DOHH2 (cell line): ENCODE data around the gene SLC6A20.

Experiments
- H3F3A ChIP-seq: fragments of 200-600 bp; sonication (generic), shearing (Covaris generic); 2 replicates; pipeline ENCODE4 v1.6.0; 2016; ENCODE audit warnings: antibody characterized with exemption, mild to moderate bottlenecking; ENCODE audit not compliant: control insufficient read depth, insufficient read depth
- H3K27ac ChIP-seq: fragments of 200-600 bp; sonication (generic); 2 replicates; pipeline ENCODE4 v1.5.1; 2014; ENCODE audit warnings: low read depth, mild to moderate bottlenecking, low read length, moderate library complexity
- H3K27me3 ChIP-seq: fragments of 200-600 bp; sonication (generic); 2 replicates; pipeline ENCODE4 v1.6.1; 2014; ENCODE audit warnings: mild to moderate bottlenecking, low read length, mixed read lengths; ENCODE audit not compliant: control insufficient read depth
- H3K36me3 ChIP-seq: fragments of 200-600 bp; sonication (generic); 2 replicates; pipeline ENCODE4 v1.6.1; 2014; ENCODE audit warnings: mild to moderate bottlenecking, low read length, moderate library complexity, mixed read lengths; ENCODE audit not compliant: control insufficient read depth
- H3K4me1 ChIP-seq: fragments of 200-600 bp; sonication (generic); 2 replicates; pipeline ENCODE4 v1.6.1; 2014; ENCODE audit warnings: mild to moderate bottlenecking, low read length, mixed read lengths; ENCODE audit not compliant: control insufficient read depth
- H3K4me2 ChIP-seq: fragments of 200-600 bp; sonication (generic); 2 replicates; pipeline ENCODE4 v1.6.0; 2014; ENCODE audit warnings: mild to moderate bottlenecking, low read length, moderate library complexity
- H3K4me3 ChIP-seq: fragments of 200-600 bp; sonication (generic); 2 replicates; pipeline ENCODE4 v1.5.1; 2014; ENCODE audit warnings: mild to moderate bottlenecking, low read length, mixed read lengths
- H3K79me2 ChIP-seq: fragments of 200-600 bp; sonication (generic); 2 replicates; pipeline ENCODE4 v1.6.1; 2014; ENCODE audit warnings: mild to moderate bottlenecking, low read length, mixed read lengths; ENCODE audit not compliant: control insufficient read depth
- H3K9me2 ChIP-seq: fragments of 200-600 bp; sonication (generic); replicated peaks from 2 replicates; pipeline ENCODE4 v1.6.1; 2014; ENCODE audit warnings: mild to moderate bottlenecking, low read length, mixed read lengths; ENCODE audit not compliant: control insufficient read depth
- H3K9me3 ChIP-seq: fragments of 200-600 bp; sonication (generic); 2 replicates; pipeline ENCODE4 v1.6.1; 2014; ENCODE audit warnings: antibody characterized with exemption, low read length, mixed read lengths; ENCODE audit not compliant: control insufficient read depth, insufficient read depth
- H4K20me1 ChIP-seq: fragments of 200-600 bp; sonication (generic); 2 replicates; pipeline ENCODE4 v1.6.0; 2014; ENCODE audit warnings: low read depth, mild to moderate bottlenecking, antibody characterized with exemption, low read length, moderate library complexity; ENCODE audit not compliant: control insufficient read depth, insufficient read depth
- EZH2phosphoT487 ChIP-seq: fragments of 200-600 bp; sonication (generic); IDR thresholded peaks from 2 replicates; pipeline ENCODE4 v1.6.1; 2017; ENCODE audit warnings: borderline replicate concordance, mild to moderate bottlenecking, antibody characterized with exemption, low read length, moderate library complexity, mixed read lengths
- TF ChIP-seq, protein P1 (sequence below): fragments of 200-600 bp; sonication (generic); IDR thresholded peaks from one replicate; pipeline ENCODE4 v1.5.1; 2014; ENCODE audit warnings: antibody characterized with exemption, mild to moderate bottlenecking, low read depth, low read length; ENCODE audit not compliant: poor library complexity, severe bottlenecking

The SLC6A20 gene

DNA sequence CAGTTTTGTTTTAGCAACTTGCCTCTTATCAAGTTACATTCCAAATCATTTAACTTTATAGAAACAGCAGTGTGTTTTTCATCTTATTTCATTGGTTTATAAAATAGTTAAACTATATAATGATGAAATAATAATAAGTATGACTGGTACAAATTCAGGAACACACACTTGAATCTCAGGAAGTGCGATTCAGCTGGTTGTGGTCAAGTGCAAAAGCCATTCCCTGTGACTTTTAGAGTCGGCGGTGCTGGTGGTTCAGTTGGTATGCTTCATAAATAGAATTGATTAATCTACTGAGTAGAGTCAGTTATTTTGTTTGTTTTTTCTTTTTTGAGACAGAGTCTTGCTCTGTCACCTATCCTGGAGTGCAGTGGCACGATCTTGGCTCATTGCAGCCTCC, 84.4 kb downstream of the SLC6A20 start:
- Histone ChIP-seq H3F3A (no peaks in the 10 kb centered on the region), H3K27me3 (no peaks in the 10 kb centered on the region), H3K27ac (no peak overlapping the region), H3K9me2 (no peaks in the 10 kb centered on the region), H3K36me3 (peaks cover 53% of the 10 kb centered on the region), H3K79me2 (no peaks in the 10 kb centered on the region), H3K4me2 (no peak overlapping the region), H3K4me1 (no peaks in the 10 kb centered on the region), H4K20me1 (no peaks in the 10 kb centered on the region), H3K9me3 (no peaks in the 10 kb centered on the region), H3K4me3 (no peak overlapping the region)
- TF ChIP-seq EZH2phosphoT487, result no peak
- TF ChIP-seq, protein P1, sequence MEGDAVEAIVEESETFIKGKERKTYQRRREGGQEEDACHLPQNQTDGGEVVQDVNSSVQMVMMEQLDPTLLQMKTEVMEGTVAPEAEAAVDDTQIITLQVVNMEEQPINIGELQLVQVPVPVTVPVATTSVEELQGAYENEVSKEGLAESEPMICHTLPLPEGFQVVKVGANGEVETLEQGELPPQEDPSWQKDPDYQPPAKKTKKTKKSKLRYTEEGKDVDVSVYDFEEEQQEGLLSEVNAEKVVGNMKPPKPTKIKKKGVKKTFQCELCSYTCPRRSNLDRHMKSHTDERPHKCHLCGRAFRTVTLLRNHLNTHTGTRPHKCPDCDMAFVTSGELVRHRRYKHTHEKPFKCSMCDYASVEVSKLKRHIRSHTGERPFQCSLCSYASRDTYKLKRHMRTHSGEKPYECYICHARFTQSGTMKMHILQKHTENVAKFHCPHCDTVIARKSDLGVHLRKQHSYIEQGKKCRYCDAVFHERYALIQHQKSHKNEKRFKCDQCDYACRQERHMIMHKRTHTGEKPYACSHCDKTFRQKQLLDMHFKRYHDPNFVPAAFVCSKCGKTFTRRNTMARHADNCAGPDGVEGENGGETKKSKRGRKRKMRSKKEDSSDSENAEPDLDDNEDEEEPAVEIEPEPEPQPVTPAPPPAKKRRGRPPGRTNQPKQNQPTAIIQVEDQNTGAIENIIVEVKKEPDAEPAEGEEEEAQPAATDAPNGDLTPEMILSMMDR, result no peak

DNA sequence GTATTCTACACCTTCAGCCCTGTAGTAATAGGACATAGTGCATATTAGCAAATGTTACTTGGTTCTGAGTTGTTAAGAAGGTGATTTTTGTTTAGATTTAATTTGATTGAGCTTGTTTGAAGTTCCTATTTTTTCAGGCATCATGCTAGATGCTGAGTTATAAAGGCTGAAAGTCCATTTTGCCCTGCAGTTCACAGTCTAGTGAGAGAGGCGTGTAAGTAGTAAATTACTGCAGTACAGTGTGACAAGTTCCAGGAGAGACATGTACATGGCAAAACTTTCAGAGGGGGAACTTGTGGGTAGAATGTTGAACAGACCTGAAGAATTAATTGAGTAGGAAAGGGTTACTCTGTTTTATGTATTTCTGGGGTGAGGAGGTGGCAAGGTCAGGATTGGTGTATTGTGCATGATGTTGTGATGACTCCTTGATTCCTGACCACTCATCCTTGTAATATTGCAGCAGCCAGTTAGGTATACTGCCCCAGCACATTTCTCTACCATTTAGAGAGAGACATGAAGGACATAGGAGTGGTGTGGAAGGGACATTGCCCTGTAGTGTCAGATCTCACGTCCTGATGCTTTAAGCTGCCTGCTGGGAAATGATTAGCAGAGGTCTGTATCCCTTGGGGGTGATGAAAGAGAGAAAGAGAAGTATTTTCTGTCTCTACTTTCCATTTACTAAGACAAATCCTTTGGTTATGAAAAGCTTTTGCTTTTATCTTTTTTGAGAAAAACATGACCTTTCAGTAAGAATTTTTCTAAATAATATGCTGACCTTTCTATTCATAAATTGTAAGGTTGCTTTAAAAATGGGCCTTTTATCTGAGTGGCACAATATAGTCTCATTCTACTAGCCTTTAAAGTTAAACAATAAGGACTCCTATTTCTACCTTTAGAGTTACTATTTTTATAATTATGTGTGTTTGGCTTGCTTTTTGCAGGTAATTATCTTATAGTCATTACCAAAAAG, 90.2 kb downstream of the SLC6A20 start:
- no peaks in the 10 kb centered on the region for H3K9me3 ChIP-seq
- H3K4me3 ChIP-seq, result no peak overlapping the region
- H3K27ac ChIP-seq, result no peak overlapping the region
- no peaks in the 10 kb centered on the region for H3K9me2 ChIP-seq
- no peaks in the 10 kb centered on the region for H3K4me1 ChIP-seq
- H3K36me3 ChIP-seq, result peaks cover 58% of the 10 kb centered on the region
- peaks cover 3% of the 10 kb centered on the region; the same call in 1 of the 2 replicates for H4K20me1 ChIP-seq
- no peaks in the 10 kb centered on the region for H3K27me3 ChIP-seq
- H3F3A ChIP-seq, result no peaks in the 10 kb centered on the region
- H3K4me2 ChIP-seq, result no peak overlapping the region
- TF ChIP-seq EZH2phosphoT487, result no peak
- TF ChIP-seq, protein P1, result no peak
- peaks cover 24% of the 10 kb centered on the region for H3K79me2 ChIP-seq
